Activated T-helper 1 cell treated with anti-CD3 and anti-CD28 coated beads, Interleukin-2, amount 50 U/mL, for 16 hours (primary cell): Measurements from ENCODE around the gene PRKD2.

ENCODE experiments used
- DNase-seq, 2 donors: peaks; one replicate each; pipeline ENCODE4 v3.0.0-alpha.2; 2020; ENCODE audit warnings: low read depth in 1 of 2, low spot score in 1 of 2

Gene PRKD2

DNA sequence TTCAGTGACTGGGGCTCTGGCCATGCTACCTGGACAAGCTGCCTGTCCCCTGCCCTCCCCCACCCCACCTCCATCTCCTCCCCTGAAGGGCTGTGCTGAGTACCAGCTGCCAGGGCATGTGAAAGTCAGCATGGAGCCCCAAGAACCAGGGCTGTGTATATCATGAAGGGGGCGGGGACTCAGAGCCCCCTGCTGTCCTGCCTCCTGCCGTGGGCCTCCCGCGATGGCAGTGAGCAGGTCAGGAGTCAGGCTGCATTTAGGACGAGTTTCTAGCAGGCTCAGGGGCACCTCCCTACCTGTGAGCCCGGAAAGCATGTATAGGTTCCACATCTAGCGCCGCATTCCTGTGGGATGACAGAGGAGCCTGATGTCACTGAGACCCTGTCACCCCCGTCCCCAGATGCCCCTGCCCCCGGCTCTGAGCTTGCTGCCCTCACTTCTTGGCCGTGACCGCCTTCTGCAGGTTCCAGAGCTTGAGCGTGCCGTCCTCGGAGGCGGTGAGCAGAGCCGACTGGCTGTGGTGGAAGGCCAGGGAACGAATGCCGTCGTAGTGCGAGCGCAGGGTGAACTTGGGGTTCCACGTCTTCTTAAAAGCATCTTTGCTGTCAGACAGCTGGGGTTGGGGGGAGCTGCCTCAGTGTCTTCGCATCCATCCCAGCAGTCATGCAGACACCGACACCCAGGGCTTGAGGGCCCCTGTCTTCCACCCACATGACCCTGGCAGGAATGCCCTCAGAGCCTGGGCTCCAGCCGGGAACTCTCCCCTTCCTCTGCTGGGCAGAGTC, 8.3 kb upstream of the PRKD2 start:
- no peak for DNase-seq

DNA sequence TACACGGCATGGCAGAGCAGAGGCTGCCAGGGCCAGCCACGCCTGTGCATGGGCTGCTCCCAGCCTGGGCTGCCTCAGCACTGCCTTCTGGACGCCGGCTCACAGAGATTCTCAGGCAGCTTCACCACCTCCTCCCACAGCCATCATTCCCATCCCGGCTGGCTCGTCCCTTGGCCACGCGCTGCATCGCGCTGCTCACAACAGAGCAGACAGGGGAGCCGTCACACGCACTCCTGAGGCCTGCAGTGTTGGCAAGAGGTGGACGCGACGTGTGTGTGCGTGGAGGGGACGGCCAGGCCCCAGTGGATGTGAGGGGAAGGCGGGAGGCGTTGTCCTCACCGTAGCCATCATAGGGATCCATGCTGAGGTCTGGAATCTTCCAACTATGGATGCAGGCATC, 7.6 kb upstream of the PRKD2 start:
- no peak for DNase-seq

DNA sequence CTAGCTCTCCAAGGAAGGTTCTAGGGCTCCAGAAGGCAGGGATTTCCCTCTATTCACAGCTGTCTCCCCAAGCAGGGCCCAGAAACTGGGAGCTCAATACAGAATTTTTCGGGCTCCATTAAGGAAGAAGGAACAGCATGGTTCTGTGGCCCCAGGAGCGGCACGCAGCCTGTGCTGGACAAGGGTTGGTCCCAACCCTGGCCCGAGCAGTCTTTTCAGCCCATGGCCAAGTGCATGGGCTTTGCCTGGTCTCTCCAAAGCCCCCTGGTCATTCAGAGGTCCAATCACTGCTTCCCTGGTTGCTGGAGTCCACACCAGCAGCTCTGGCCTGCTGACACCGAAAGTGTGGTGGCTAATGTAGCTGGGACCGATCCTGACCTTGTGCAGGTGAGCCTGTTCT, 6.6 kb upstream of the PRKD2 start:
- DNase-seq, result no peak

DNA sequence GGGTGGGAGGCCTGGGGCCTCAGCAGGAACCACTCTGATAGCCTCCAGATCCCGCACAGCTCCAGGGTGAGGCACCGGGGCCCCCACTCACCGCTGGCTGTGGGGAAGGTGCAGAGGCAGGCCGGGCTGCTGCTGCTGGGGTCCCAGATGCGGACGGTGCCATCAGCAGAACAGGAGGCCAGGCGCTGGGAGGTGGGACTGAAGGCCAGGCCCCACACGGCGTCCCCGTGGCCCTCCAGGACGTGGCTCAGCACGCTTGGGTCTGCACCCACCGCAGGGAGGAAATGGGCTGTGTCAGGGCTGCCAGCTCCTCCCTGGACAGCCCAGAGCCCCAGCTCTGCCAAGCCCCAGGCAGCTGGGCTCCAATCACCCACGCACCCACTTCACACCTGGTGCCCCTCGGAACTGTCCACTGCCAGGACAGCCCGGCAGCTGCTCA, 6.1 kb upstream of the PRKD2 start:
- DNase-seq, result no peak

DNA sequence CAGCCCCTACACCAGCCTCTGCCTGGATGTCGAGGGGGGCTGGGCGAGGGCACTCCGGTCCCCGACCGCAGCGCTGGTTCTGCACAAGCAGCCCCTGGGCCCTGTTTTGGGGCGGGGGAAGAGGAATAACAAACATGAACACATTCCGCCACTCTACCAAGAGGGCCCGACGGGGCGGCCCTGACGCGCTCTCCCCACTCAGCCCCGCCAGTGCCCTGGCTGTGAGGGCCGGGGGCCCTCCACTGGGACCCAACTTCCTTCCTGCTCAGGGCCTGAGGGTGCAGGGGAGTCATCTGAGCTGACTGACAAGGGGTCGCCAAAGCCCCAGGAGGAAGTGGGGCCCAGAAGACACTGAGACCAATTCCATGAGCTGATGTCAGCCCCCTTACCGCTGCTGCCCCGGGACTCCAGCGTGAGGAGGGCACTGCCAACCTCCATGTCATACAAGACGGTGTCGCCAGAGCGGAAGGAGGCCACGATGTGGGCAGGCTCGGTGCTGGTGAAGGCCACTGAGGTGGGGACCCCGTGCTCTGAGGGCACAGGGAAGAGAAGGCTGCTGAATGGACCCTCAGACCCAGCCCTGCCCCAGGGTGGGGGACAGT, 5.6 kb upstream of the PRKD2 start:
- no peak for DNase-seq

DNA sequence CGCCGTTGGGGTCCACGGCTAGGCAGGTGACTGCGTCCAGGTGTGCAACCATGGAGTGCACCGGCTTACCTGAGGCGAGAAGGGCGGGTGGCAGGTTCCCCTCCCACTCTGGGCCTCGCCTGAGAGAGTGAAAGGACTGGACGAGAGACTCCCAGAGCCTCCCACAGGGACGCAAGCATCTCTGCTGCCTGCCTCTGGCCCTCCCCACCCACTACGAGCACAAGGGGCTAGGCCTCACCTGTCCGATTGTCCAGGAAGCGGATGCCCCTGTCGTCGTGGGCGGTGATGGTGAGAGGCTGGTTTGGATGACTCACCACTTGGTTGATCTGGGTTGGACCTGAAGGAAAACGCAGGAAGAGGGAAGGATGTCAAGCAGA, 5.1 kb upstream of the PRKD2 start:
- no peak for DNase-seq

DNA sequence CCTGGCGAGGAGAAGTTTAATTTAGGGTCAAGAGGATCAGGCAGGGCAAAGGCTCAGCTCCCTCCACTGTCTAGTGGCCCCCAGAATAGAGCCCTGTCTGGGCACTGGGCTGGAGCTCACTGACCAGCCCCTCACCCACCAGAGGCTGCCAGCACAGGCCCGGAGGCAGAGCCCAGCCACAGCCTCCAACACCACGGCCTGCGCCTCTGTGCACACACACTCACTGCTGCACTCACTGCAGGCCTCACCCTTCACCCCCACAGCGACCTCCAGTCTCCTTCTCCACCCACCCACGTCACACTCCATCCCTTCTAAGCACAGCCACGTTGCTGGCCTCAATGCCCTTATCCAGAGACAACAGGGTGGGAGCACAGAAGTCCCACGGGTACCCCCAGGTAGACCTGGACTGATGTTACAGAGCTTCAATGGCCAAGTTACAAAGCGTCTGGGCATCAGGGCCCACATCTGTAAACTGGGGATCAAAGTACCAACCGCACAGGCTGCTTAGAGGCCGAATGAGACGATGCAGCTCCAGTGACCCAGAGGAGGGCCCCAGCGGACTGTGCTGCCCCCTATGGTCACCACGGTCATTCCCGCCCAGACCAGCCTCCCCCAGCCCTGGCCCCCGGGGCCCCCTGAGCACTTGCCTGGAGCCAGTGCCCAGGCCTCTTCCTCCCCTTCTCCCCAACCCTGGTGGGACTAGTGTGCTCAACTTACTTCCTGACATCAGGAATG, 4.5 kb upstream of the PRKD2 start:
- DNase-seq, result no peak

DNA sequence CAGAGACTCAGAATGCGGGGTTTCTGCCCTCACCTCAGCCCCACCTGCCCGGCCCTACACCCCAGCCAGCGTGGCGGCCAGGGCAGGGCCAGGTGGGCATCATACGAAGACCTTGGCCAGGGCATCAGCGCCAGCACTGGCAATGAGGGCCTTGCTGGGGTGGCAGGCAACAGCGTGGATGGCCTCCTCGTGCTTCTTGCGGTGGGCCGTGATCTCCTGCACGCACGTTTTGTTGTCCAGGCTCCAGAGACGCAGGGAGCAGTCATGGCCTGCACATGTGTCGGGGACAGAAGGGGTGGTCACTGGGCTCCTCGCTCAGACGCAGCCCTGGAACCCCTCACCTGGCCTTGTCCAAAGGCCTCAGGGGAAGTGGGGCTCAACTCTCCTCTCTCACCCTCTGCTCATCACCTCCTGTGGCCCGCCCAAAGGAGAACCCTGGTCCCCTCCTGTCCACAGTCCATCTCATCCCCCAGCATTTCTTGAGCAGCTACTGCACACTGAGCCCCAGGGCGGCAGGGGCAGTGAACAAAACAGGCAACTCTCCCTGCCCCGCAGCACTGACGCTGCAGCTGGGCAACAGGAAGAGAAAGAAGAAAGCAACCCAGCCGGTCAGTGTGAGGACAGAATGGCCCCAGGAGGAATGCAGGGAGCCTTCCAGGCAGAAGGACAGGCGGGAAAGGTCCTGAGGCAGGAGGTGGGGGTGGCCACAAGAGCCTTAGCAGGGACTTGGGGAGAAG, 3.8 kb upstream of the PRKD2 start:
- no peak for DNase-seq

DNA sequence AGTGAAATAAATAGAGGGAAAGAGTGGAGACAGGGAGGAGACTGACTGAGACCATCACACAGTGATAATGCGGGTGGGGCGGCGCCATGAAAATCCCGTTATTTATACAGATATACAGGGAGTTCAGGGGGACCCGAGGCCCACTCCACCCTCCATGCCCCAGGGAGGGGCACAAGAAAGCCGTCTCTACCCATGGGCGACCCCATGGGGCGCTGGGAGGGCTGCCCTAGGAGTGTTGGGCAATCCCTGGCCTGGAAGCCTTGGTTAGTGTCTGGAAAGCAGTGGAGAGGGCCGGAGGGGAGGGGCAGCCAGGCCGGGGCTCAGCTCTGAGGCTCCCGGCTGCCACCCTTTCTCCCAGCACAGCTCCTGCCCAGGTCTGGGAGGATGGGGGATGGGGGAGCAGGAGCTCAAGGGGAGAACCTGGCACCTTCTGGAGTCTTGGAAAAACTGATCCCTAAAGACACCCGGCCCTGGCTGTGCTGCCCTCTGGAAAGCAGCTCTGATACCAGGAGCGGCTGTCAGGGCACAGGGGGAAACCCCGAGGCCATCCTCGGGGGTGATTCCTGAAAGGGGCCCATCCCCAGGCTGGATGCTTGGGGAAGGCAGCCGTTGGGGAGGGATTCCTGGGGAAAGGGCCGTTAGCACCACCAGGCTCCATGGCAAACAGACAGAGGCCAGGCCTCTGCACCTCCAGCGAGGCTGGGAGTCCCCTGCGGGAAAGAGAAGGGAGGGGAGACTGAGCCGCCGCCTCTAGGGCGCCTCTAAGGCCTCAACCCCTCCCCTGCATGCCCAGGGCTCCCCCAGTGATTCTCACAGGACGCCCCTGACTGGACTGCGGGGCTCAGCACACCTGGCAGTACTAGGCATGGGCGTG, 3.0 kb upstream of the PRKD2 start:
- no peak for DNase-seq

DNA sequence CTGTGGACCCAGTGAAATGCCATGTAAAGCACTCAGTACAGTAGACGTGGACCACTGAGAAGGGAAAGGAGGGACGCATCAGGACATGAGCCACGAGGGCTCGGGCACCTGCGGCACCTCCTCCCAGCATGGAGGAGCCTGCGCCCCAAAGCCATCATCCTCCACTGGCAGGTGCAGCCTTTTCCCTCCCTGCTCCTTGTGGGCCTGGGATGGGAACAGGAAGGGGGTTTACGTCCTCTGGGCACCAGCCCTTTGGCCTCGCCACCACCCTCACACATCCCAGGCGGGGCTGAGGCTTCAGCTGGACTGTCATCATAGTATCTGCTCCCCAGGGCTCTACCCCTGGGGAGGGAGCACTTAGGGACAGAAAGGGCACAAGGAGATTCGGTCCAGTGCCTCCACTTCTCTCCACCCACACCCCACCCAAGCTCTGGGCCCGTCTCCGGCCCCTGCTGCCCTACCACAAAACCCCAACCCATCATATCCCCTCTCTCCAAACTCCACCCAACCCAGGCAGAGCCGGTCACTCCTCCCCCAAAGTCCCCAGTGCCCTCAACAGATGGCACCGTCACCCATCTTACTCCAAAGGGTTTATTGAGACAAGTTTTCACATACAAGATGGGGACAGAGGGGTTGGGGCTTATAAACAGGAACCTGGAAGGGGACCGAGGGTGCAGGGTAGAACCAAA, 2.2 kb upstream of the PRKD2 start:
- DNase-seq, result no peak

DNA sequence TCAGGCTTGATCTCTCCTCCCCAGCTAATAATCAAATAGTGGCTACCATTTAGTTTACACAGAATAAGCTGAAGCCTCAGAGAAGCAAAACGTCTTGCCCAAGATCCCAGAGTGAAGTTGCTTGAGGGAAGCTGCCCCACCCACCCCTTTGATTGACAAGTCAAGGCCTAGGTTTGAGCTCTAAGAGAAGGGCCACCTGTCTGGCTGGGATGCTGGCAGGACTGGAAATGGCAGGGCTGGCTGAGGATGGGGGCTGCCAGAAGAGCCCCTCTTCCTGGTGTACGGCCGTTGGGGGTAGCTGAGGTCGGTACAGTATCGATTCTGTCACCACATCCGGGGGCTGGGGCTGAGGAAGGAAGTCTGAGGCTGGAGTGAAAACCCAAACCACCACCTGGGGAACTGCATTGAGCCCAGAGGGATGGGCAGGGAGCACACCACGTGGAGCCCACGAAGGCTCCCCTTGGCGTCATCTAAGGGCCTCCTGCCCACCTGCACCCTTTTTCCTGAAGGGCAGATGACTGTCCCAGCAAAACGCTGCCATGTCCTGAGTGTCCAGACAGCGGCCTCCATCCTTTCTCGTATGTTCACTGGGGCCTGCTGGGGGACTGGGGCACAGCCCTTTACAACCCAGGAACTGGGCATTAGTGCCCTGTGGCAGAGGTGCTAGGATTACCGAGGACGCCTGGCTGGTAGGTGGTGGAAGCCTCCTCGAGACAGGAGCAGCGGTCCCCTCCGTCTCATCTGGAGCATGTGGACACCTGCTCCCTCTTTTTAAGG, 1.4 kb upstream of the PRKD2 start:
- DNase-seq, result peak; percentile 22 to 45

DNA sequence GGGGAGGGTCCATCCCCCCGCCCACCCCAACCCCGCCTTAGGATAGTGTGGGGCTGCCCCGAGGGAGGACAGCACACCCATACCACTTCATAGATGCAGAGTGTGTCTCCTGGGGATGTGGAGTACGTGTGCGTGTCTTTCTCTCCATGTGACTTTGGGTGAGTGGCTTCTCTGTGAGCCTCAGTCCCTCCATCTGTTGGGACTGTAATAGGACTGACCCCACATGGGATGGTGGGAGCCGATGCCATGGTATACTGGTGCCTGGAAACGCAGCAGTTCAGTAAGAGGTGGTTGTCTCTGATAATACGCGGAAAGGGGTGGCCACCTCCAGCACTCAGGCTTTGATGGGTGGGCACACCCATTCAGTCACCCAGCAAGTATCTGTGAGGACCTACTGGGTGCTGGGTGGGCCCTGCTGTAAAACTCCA, 816 bp upstream of the PRKD2 start:
- DNase-seq, result no peak

DNA sequence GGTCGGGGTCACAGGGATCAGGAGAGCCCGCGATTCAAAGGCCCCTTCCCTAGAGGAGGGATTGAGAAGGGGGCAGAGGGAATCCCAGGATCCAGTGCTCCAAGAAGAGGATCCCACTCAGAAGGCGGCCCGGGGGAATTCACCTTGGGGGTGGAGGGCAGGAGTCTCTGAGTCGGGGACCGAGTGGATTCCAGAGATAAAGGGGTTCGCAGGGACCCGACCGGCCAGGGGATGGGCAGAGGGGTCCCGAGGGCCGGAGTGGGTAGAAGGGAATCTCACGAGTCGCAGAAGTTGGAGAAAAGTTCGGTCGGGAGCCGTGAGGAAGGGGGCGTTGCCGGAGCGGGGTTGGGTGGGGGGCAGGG, 261 bp downstream of the PRKD2 start:
- no peak for DNase-seq

DNA sequence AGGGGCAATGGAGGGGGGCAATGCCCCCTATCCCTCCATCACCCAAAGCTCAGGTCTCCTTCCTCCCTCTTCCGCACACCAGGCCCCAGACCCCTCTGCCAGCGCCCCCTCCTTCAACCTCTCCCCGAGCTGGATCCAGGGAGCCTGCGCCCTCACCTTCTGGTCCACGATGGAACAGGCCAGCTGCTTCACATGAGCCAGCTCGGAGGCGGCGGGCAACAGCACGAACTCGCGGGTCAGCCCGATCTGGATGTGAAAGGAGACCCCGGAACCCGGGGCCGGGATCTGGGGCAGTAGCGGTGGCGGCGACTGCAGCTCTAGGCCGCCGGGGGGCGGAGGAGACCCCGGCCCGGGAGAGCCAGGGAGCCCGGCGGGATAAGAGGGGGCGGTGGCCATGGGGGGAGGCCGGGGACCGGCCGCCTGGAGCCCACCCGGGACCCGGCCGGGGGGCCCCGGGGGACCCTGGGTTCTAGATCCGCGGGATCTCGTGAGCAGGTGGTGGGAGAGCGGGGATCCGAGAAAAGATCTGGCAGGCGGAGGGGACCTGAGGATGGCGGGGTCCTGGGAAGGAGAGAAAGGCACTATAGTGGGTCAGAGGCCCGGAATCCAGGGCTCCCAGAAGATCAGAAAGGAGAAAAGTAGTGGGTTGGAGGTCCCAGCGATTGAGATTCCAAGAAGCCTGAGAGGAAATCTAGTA, 791 bp downstream of the PRKD2 start:
- DNase-seq, result no peak

DNA sequence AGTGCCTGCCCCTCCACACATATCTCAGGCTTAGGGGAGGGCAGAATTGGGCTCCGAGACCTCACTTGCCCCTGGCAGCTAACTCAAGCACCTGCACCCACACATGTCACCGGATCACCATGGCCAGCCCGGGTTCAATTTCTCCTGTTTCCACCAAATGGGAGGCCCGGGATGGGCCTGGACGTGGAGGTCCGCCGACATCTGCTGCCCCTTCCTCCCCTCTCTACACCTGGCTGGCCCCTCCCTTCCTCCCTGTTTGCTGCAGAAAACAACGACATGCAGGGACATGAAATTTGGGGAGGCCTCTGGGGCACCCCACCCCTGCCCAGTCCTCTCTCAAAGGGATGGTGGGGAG, 1.3 kb downstream of the PRKD2 start:
- DNase-seq, result no peak

DNA sequence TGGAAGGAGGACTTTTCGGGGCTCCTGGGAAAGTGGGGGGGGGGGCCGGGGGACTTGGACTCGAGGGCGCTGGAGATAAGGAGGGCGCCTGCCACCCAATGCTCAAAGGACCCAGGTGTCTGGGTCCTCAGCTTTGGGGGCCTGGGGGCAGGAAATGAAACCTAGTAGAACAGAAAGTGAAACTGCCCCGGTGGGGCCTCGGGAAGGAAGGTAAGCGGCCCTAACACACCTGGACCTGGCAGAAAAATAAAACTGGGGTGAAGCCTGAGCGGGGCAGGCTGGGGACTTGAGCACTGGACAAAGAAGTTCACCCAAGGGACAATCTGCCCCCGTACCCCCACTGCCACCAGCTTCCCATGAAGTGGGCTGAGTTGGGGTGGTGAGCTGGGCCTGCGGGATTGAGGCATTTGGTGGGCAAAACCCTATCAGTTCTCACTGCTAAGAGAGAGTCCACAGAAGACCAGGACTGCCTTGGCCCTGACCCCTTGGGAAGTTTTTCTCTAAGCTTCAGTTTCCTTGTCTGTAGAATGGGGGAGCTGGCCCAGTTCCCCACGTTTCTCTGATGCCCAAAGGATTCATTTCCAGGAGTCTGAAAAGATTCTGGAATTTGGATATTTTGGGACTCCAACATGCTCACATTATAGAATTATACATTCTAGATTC, 2.3 kb downstream of the PRKD2 start:
- DNase-seq, result peak in 1 of 2 donors; percentile 22

DNA sequence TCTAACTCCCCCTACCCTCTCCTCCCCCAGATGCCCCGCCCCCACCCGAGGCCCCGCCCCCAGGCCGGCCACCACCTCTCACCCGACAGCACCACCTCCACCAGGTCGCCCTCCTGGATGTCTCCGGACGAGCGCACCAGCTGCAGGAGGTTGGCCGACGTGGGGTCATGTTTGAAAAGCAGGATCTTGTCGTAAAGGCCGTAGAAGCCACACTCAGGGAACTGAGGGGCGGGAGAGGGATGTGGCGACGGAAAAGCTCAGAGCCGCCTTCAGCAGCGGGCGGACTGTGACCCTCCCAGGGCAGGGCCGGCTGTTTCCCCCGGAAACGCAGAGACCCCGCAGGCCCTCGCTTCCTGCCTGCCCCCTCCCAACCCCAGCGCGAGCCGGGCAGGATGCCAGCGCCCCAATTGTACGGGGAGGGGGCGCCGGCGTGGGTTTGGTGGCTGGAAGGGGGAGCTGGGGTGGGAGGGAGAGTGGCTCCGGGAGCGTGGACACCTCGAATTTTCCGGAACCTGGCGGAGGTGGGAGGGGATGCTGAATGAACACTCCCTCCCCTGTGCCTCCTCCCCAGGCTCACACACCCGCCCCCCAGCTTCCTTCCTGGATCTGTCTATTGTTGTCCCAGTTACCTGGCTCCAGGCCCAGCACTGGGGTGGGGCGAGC, 3.0 kb downstream of the PRKD2 start:
- DNase-seq, result peak; percentile 52 to 65
